Measurements from ENCODE around the gene PCDH19. TPM values are rescaled to one million over a fixed set of nuclear protein-coding genes. Genes with fewer than 3 reads are reported as not detected.

The PCDH19 gene
- total and polyA plus RNA-seq, 9 donors, result 1.9 to 10.0 (median 4.0) TPM

- Histone ChIP-seq H3K27me3 (ENCODE audit: control insufficient read depth, insufficient read depth, low read length) (peaks cover 20% of the 10 kb centered on the region), H3K4me1 (ENCODE audit: control insufficient read depth, insufficient read depth, low read length) (peaks cover 10% of the 10 kb centered on the region), H3K4me3 (ENCODE audit: low read length) (no peak overlapping the region), H3K9me3 (replicated peaks; ENCODE audit: control insufficient read depth, low read depth, low read length) (no peaks in the 10 kb centered on the region), H3K36me3 (ENCODE audit: control insufficient read depth, insufficient read depth, low read length) (no peaks in the 10 kb centered on the region), H3K27ac (ENCODE audit: low read length) (peak overlapping the region; percentile 73)
- 29% methylated on average over 1 of the region's 3 CpGs for WGBS (ENCODE audit: insufficient coverage)
- peak; percentile 89 for DNase-seq
Measured at GRCh38 chrX:100417681-100418080, 7.6 kb upstream of the PCDH19 start.

DNA sequence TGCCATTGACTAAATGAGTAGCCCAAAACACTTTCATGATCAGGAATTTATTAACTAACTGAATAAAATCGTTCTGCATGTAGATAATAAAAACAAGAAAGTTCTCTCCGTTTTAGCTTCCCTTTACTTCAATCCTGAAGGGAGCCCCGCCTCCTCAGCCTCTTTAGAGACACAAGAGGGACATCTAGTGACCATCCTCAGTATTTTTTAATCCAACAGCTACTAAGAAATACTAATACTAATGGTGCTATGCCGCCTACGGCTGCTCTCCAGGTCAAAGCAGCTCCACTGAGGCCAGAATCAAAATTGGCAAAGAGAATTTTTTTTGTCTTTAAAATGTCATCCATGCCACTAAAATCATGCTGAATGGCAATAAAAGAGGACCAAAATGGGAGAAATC lies 3.2 kb upstream of the PCDH19 start:
- Histone ChIP-seq H3K27ac (ENCODE audit: low read length) (no peak overlapping the region), H3K9me3 (replicated peaks; ENCODE audit: control insufficient read depth, low read depth, low read length) (no peaks in the 10 kb centered on the region), H3K36me3 (ENCODE audit: control insufficient read depth, insufficient read depth, low read length) (no peaks in the 10 kb centered on the region), H3K4me1 (ENCODE audit: control insufficient read depth, insufficient read depth, low read length) (peaks cover 23% of the 10 kb centered on the region), H3K27me3 (ENCODE audit: control insufficient read depth, insufficient read depth, low read length) (peaks cover 54% of the 10 kb centered on the region), H3K4me3 (ENCODE audit: low read length) (no peak overlapping the region)
- no CpG with 5 or more reads among the region's 5 CpGs for WGBS (ENCODE audit: insufficient coverage)
- DNase-seq, result peak; percentile 82

DNA sequence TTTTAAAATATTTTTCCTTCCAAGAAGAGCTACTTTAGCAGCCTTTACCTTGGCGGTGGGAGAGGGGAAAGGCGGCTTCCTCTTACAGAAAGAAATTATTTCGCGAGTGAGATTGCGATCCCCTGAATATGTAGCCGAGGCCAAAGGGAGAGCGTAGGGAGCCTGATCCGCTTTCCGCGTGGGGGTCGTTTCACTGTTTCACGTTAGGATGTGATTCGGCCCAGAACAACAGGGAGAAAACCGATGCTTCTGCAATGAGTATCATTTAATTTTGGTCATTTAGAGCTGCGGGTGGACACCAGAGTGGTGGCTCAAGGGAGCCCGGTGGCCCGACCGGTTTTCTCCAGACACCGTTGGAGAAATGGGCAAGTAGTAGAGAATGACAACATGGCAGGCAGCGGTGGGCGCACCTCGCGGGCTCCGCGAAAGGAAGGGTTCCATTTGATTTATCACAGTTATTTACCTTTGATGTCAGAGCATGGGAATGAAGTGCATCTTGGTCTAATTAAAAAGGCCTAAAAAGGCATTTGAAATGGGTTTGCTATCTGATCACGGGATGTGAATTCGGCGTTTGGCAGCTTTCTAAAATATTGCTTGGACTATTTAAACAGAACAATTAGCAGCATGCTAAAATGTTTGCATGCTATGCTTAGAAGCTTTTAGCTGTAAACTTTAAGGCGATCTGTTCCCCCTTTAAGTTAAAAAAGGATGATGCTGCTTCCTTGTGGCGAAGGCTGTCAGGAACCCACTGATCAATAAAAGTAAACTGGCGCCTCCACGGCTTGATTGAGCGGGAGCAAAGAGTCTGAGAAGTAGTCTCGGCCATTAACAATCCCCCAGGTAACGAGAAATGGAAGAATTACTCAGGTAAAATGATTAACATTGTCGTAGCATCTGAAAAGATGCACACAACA lies 2.0 kb upstream of the PCDH19 start:
- H3K27me3 ChIP-seq (ENCODE audit: control insufficient read depth, insufficient read depth, low read length), result peaks cover 59% of the 10 kb centered on the region

DNA sequence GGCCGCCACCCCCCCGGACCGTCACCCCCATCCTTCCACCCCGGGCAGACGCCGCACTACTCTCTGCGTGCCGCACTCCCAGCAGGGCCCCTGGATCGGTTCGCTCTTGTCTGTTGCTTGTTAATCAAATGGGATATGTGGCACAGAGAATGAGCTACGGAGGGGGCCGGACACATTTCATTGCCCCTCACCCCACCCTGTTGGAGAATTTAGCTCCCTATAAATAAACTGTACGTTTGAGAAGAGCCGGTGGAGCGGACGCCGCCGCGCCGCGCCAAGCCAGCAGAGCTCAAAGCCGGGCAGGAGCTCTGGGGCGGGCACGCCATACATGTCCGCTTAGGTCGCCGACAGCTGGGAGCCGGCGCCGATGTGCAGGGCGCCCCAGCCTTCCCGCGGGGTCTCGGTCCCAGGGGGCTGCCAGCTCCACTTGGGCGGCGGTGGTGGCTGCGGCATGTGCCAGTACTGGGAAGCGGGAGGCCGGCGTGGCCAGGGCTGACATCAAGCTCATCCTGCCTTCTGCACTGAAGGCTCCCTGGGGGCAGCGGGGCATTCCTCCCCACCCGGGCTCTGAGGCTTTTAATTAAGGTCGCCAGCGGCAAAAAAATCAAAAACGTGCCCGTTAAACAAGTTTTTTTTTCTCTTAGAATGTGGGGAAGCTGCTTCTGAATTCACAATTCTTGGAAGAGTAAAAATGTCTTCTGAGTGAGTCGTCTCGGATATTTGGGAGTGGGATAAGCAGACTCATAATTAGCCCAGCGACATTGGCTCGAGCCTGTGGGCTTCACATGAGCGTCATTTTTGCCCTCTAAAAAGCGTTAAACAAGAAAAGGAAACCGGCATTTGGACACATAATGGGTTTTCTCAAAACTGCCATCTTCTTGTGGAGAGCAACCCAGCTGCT lies 1.1 kb upstream of the PCDH19 start:
- Histone ChIP-seq H3K36me3 (ENCODE audit: control insufficient read depth, insufficient read depth, low read length) (no peaks in the 10 kb centered on the region), H3K4me3 (ENCODE audit: low read length) (peak overlapping the region; percentile 38), H3K9me3 (replicated peaks; ENCODE audit: control insufficient read depth, low read depth, low read length) (no peaks in the 10 kb centered on the region), H3K4me1 (ENCODE audit: control insufficient read depth, insufficient read depth, low read length) (peaks cover 15% of the 10 kb centered on the region), H3K27ac (ENCODE audit: low read length) (no peak overlapping the region), H3K27me3 (ENCODE audit: control insufficient read depth, insufficient read depth, low read length) (peaks cover 66% of the 10 kb centered on the region)
- 35% methylated on average over 36 of the region's 53 CpGs for WGBS (ENCODE audit: insufficient coverage)
- no peak for DNase-seq

More for the DNA sequence above, 2.0 kb upstream of the PCDH19 start:
- Histone ChIP-seq H3K4me1 (ENCODE audit: control insufficient read depth, insufficient read depth, low read length) (peaks cover 20% of the 10 kb centered on the region), H3K9me3 (replicated peaks; ENCODE audit: control insufficient read depth, low read depth, low read length) (no peaks in the 10 kb centered on the region), H3K4me3 (ENCODE audit: low read length) (no peak overlapping the region), H3K27ac (ENCODE audit: low read length) (no peak overlapping the region), H3K36me3 (ENCODE audit: control insufficient read depth, insufficient read depth, low read length) (no peaks in the 10 kb centered on the region)
- WGBS (ENCODE audit: insufficient coverage), result 30% methylated on average over 33 of the region's 36 CpGs
- DNase-seq, result no peak

- Histone ChIP-seq H3K4me3 (ENCODE audit: low read length) (peak overlapping the region; percentile 38), H3K27me3 (ENCODE audit: control insufficient read depth, insufficient read depth, low read length) (peaks cover 66% of the 10 kb centered on the region), H3K36me3 (ENCODE audit: control insufficient read depth, insufficient read depth, low read length) (no peaks in the 10 kb centered on the region), H3K9me3 (replicated peaks; ENCODE audit: control insufficient read depth, low read depth, low read length) (no peaks in the 10 kb centered on the region), H3K4me1 (ENCODE audit: control insufficient read depth, insufficient read depth, low read length) (peaks cover 15% of the 10 kb centered on the region), H3K27ac (ENCODE audit: low read length) (no peak overlapping the region)
- DNase-seq, result no peak
- WGBS (ENCODE audit: insufficient coverage), result 29% methylated on average over 84 of the region's 87 CpGs
Measured at GRCh38 chrX:100408713-100409609, 1.1 kb downstream of the PCDH19 start.

GRCh38 chrX:100407784-100408712 lies 2.0 kb downstream of the PCDH19 start:
- DNase-seq, result peak; percentile 65
- peaks cover 67% of the 10 kb centered on the region for H3K27me3 ChIP-seq (ENCODE audit: control insufficient read depth, insufficient read depth, low read length)

DNA sequence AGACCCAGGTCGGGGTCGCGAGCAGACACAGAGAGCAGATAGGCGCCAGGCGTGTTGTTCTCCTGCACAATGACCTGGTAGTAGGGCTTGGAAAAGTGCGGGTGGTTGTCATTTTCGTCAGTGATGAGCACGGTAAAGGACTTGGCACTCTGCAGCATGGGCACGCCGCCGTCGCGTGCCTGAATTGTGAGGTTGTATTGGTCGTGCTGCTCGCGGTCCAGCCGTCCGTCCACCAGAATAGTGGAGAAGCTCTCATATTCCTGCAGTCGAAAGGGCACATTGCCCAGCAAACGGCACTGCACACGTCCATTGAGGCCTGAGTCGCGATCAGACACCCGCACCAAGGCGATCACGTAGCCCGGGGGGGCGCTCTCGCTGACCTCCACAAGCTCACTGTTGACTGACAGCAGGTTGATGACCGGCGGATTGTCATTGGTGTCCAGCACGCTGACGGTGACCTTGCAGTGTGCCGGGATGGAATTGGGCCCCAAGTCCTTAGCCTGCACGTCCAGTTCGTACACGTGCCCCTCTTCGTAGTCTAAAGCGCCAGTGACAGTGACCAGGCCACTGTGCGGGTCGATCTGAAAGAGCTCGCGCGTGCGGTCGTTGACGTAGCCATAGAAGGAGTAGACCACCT lies 2.8 kb downstream of the PCDH19 start:
- no peaks in the 10 kb centered on the region for H3K9me3 ChIP-seq (replicated peaks; ENCODE audit: control insufficient read depth, low read depth, low read length)
- H3K27me3 ChIP-seq (ENCODE audit: control insufficient read depth, insufficient read depth, low read length), result peaks cover 68% of the 10 kb centered on the region
- H3K36me3 ChIP-seq (ENCODE audit: control insufficient read depth, insufficient read depth, low read length), result no peaks in the 10 kb centered on the region
- no peak for DNase-seq
- 46% methylated on average over 47 of the region's 47 CpGs for WGBS (ENCODE audit: insufficient coverage)
- H3K4me3 ChIP-seq (ENCODE audit: low read length), result no peak overlapping the region
- H3K4me1 ChIP-seq (ENCODE audit: control insufficient read depth, insufficient read depth, low read length), result peaks cover 15% of the 10 kb centered on the region
- no peak overlapping the region for H3K27ac ChIP-seq (ENCODE audit: low read length)

More at GRCh38 chrX:100407784-100408712, 2.0 kb downstream of the PCDH19 start:
- 41% methylated on average over 90 of the region's 90 CpGs for WGBS (ENCODE audit: insufficient coverage)
- H3K36me3 ChIP-seq (ENCODE audit: control insufficient read depth, insufficient read depth, low read length), result no peaks in the 10 kb centered on the region
- peaks cover 15% of the 10 kb centered on the region for H3K4me1 ChIP-seq (ENCODE audit: control insufficient read depth, insufficient read depth, low read length)
- peak overlapping the region; percentile 17 for H3K4me3 ChIP-seq (ENCODE audit: low read length)
- no peaks in the 10 kb centered on the region for H3K9me3 ChIP-seq (replicated peaks; ENCODE audit: control insufficient read depth, low read depth, low read length)
- H3K27ac ChIP-seq (ENCODE audit: low read length), result no peak overlapping the region

GRCh38 chrX:100405424-100405823 lies 4.6 kb downstream of the PCDH19 start:
- peak; percentile 49 for DNase-seq

More at GRCh38 chrX:100405424-100405823, 4.6 kb downstream of the PCDH19 start:
- peaks cover 52% of the 10 kb centered on the region for H3K27me3 ChIP-seq (ENCODE audit: control insufficient read depth, insufficient read depth, low read length)
- no peaks in the 10 kb centered on the region for H3K9me3 ChIP-seq (replicated peaks; ENCODE audit: control insufficient read depth, low read depth, low read length)
- no peak overlapping the region for H3K27ac ChIP-seq (ENCODE audit: low read length)
- H3K4me1 ChIP-seq (ENCODE audit: control insufficient read depth, insufficient read depth, low read length), result peaks cover 4% of the 10 kb centered on the region
- H3K4me3 ChIP-seq (ENCODE audit: low read length), result no peak overlapping the region
- H3K36me3 ChIP-seq (ENCODE audit: control insufficient read depth, insufficient read depth, low read length), result peaks cover 4% of the 10 kb centered on the region
